Karpas-422 (cell line): ENCODE measurements around the gene GNAQ. TPM values are rescaled to one million over a fixed set of nuclear protein-coding genes. Genes with fewer than 3 reads are reported as not detected.

Source experiments
- DNase-seq: peaks from one replicate; pipeline ENCODE4 v3.0.0-alpha.2; 2015
- H2AFZ ChIP-seq: fragments of 200-600 bp; sonication (generic); 2 replicates; pipeline ENCODE4 v1.6.1; 2014; ENCODE audit warnings: antibody characterized with exemption, low read length, mixed read lengths
- H3K27ac ChIP-seq: fragments of 200-600 bp; sonication (generic); 2 replicates; pipeline ENCODE4 v1.5.1; 2014; ENCODE audit warnings: mild to moderate bottlenecking, low read length, moderate library complexity
- H3K27me3 ChIP-seq: fragments of 200-600 bp; sonication (generic); 2 replicates; pipeline ENCODE4 v1.6.1; 2014; ENCODE audit warnings: low read length, mixed read lengths
- H3K36me3 ChIP-seq: fragments of 200-600 bp; sonication (generic); 2 replicates; pipeline ENCODE4 v1.6.1; 2014; ENCODE audit warnings: low read length, mixed read lengths; ENCODE audit not compliant: insufficient read depth
- H3K4me1 ChIP-seq: fragments of 200-600 bp; sonication (generic); 2 replicates; pipeline ENCODE4 v1.6.1; 2014; ENCODE audit warnings: mild to moderate bottlenecking, low read length, mixed read lengths
- H3K4me2 ChIP-seq: fragments of 200-600 bp; sonication (generic); 2 replicates; pipeline ENCODE4 v1.6.1; 2014; ENCODE audit warnings: low read length, low read depth, mild to moderate bottlenecking; ENCODE audit not compliant: poor library complexity, severe bottlenecking
- H3K4me3 ChIP-seq: fragments of 200-600 bp; sonication (generic); 2 replicates; pipeline ENCODE4 v1.5.1; 2014; ENCODE audit warnings: mild to moderate bottlenecking, antibody characterized with exemption, low read length, mixed read lengths
- H3K79me2 ChIP-seq: fragments of 200-600 bp; sonication (generic); 2 replicates; pipeline ENCODE4 v1.6.1; 2014; ENCODE audit warnings: mild to moderate bottlenecking, low read length, mixed read lengths
- H3K9ac ChIP-seq: fragments of 200-600 bp; sonication (generic); 2 replicates; pipeline ENCODE4 v1.6.0; 2014; ENCODE audit warnings: low read length
- H3K9me2 ChIP-seq: fragments of 200-600 bp; sonication (generic), shearing (Covaris generic); replicated peaks from 2 replicates; pipeline ENCODE4 v1.6.0; 2014; ENCODE audit warnings: mild to moderate bottlenecking, low read length, moderate library complexity; ENCODE audit not compliant: insufficient read depth
- H3K9me3 ChIP-seq: fragments of 300-700, 200-600 bp; sonication (generic); 2 replicates; pipeline ENCODE4 v1.6.1; 2014; ENCODE audit warnings: low read length, mixed read lengths
- H4K20me1 ChIP-seq: fragments of 200-600 bp; sonication (generic); 2 replicates; pipeline ENCODE4 v1.6.1; 2014; ENCODE audit warnings: mild to moderate bottlenecking, antibody characterized with exemption, low read length, low read depth; ENCODE audit not compliant: insufficient read depth
- total RNA-seq: library from RNA; depleted of rRNA; stranded (reverse); fragments of >200 nt; shearing (Covaris generic); gene quantifications from 2 replicates; pipeline ENCODE4 v1.2.3, GENCODE V29; 2014; ENCODE audit warnings: low replicate concordance

GNAQ gene
- total RNA-seq, 1 experiment from 2014 or later: not detected

DNA sequence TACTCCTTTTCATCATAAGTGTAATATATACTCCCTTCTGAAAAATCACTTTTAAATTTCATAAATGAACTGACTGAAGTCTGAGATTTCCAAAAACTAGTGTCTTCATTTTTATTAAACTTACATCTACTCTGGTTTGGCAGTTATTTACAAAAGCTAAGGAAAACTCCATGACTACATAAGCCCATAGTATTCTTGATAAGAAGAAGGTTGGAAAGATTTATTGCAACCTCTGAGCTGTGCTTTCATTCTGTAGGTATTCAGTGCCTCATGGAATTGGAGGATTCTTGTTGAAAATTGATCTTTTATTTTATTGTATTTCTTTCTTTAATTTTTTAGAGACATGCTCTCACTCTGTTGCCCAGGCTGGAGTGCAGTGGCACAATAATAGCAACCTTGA is 41.7 kb downstream of the GNAQ start:
- no peak overlapping the region for H2AFZ ChIP-seq
- H3K36me3 ChIP-seq: no peaks in the 10 kb centered on the region
- H3K4me1 ChIP-seq: peaks cover 9% of the 10 kb centered on the region
- H3K79me2 ChIP-seq: no peaks in the 10 kb centered on the region
- no peaks in the 10 kb centered on the region for H3K27me3 ChIP-seq
- H4K20me1 ChIP-seq: no peaks in the 10 kb centered on the region
- no peak overlapping the region for H3K4me3 ChIP-seq
- H3K9ac ChIP-seq: no peak overlapping the region
- DNase-seq: no peak
- H3K27ac ChIP-seq: no peak overlapping the region
- H3K9me2 ChIP-seq: no peaks in the 10 kb centered on the region
- H3K4me2 ChIP-seq: no peak overlapping the region
- no peaks in the 10 kb centered on the region for H3K9me3 ChIP-seq

DNA sequence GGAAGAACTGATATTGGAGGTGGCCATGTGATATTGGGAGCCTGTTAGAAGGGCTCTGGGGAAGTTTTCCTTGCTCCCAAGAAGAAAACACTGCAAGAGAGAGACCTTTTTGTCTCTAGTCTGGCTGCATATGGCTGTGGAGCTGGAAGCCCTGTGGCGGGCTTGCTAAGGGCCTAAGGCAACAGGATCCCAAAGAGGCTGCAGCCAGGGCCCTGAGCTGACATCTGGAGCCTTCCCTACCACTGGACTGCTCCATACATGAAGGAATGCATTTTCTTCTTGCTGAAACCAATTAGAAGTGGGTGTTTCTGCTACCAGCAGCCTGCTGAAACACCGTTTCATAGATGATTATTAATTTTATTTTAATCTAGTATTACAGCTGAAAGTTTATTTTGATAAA is 42.2 kb downstream of the GNAQ start:
- no peak for DNase-seq
- no peaks in the 10 kb centered on the region for H3K9me3 ChIP-seq
- H2AFZ ChIP-seq: no peak overlapping the region
- H3K9ac ChIP-seq: no peak overlapping the region
- H3K9me2 ChIP-seq: no peaks in the 10 kb centered on the region
- H3K79me2 ChIP-seq: no peaks in the 10 kb centered on the region
- no peak overlapping the region for H3K4me2 ChIP-seq
- no peaks in the 10 kb centered on the region for H3K36me3 ChIP-seq
- no peaks in the 10 kb centered on the region for H4K20me1 ChIP-seq
- peaks cover 5% of the 10 kb centered on the region for H3K4me1 ChIP-seq
- no peak overlapping the region for H3K4me3 ChIP-seq
- H3K27ac ChIP-seq: no peak overlapping the region
- H3K27me3 ChIP-seq: no peaks in the 10 kb centered on the region

DNA sequence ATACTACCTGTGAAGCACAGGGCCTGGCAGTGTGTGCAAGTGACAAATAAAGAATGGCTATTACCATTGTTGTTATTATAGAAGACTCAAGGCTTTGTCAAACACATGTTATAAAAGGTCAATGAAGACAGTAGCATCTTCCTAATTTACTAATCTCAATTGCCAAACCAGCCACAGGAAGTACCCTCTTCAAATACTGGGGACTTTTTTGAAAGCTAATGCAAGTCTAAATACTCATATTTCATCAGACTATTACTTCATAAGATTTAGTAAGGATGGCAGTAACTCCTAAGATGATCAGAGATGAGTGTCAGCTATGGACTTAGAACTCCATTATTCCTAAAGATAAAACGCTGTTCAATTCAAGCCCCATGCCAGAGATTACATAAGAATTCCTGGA is 43.0 kb downstream of the GNAQ start:
- Histone ChIP-seq H3K4me3 (no peak overlapping the region), H4K20me1 (no peaks in the 10 kb centered on the region), H3K4me1 (no peaks in the 10 kb centered on the region), H2AFZ (no peak overlapping the region), H3K36me3 (no peaks in the 10 kb centered on the region), H3K4me2 (no peak overlapping the region), H3K27ac (no peak overlapping the region), H3K9me2 (no peaks in the 10 kb centered on the region), H3K9ac (no peak overlapping the region), H3K9me3 (no peaks in the 10 kb centered on the region), H3K27me3 (no peaks in the 10 kb centered on the region), H3K79me2 (no peaks in the 10 kb centered on the region)
- DNase-seq: no peak

DNA sequence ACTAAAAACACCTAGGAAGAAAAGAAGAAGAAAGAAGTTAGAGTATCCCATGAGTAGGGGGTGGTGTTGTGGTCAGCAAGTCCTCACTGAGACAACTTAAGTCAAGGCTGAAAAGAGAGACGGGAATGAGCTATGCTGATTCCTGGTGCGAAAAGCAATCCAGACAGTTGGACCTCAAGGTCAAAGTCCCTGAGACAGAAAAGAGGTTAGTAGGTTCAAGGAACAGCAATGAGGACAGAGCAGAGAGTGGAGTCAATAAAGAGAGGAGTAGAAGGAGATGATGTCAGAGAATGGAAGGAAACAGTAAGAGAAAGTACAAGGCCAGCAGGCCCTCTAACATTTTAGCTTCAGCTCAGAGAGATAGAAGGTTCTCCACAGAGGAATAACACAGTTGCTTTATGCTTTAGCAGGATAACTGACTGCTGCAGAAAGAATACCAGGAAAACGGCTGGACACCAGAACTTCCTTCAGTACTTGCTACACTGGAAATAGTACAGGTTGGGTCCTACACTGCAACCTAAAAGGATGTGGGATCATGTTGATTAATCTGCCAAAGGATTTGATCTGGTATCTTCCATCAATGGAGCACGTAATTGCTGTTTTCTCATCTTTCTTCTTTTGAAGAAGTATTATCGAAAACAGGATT is 43.6 kb downstream of the GNAQ start:
- no peaks in the 10 kb centered on the region for H4K20me1 ChIP-seq
- no peaks in the 10 kb centered on the region for H3K9me2 ChIP-seq
- H2AFZ ChIP-seq: no peak overlapping the region
- H3K79me2 ChIP-seq: no peaks in the 10 kb centered on the region
- no peak overlapping the region for H3K4me3 ChIP-seq
- H3K27ac ChIP-seq: no peak overlapping the region
- H3K36me3 ChIP-seq: no peaks in the 10 kb centered on the region
- no peaks in the 10 kb centered on the region for H3K4me1 ChIP-seq
- no peak for DNase-seq
- H3K27me3 ChIP-seq: no peaks in the 10 kb centered on the region
- no peak overlapping the region for H3K9ac ChIP-seq
- no peak overlapping the region for H3K4me2 ChIP-seq
- no peaks in the 10 kb centered on the region for H3K9me3 ChIP-seq

DNA sequence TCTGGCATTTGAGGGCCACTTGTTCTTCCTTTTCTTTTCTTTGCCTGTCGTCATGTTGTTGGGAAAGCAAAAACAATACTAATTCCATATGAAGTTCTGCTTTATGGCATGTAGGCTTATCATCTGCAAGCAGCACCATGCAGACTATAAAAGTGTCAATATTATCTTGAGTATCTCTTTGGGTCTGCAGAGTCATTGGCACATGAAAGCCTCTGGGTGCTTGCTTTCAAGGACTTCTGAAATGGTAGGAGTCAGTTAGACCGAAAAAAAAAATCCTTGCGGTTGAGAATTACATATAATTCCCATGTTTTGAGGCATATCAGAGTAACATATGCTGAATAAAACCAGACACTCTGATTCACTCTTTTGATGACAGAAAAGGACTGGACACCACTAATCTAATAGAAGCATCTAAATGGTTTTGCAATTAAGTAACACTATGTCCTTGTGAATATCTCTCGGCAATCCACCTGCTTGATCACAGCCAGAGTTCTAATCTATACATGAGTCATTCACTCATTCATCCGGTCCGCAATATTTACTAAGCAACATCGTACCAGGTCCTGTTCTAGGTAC is 44.4 kb downstream of the GNAQ start:
- Histone ChIP-seq H4K20me1 (no peaks in the 10 kb centered on the region), H3K79me2 (no peaks in the 10 kb centered on the region), H3K4me2 (no peak overlapping the region), H3K9me3 (no peaks in the 10 kb centered on the region), H3K36me3 (no peaks in the 10 kb centered on the region), H3K4me1 (peaks cover 2% of the 10 kb centered on the region; the same call in 1 of the 2 replicates), H3K9ac (no peak overlapping the region), H2AFZ (no peak overlapping the region), H3K27me3 (no peaks in the 10 kb centered on the region), H3K27ac (no peak overlapping the region), H3K4me3 (no peak overlapping the region), H3K9me2 (no peaks in the 10 kb centered on the region)
- no peak for DNase-seq

DNA sequence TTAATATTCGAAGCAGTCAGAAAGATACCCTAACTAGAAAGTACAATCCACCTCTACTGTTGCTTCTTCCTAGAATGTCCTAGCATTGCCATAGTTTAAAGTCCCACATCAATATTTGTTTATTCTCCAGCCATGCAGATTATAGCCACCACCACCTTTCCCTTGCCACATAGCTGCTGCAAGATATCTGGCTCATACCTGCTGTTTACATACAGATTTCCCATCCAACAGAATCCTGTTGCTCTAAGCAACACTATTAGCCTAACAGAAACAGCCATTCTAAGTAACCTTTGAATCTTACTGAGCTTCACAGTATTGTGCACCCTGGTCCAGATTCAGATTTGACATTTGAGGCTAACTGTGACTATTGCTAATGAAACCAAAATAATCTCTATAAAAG is 45.6 kb downstream of the GNAQ start:
- H3K4me1 ChIP-seq: peaks cover 13% of the 10 kb centered on the region
- no peak overlapping the region for H2AFZ ChIP-seq
- H4K20me1 ChIP-seq: no peaks in the 10 kb centered on the region
- H3K27ac ChIP-seq: no peak overlapping the region
- H3K4me3 ChIP-seq: no peak overlapping the region
- no peak for DNase-seq
- H3K9ac ChIP-seq: no peak overlapping the region
- no peaks in the 10 kb centered on the region for H3K79me2 ChIP-seq
- no peak overlapping the region for H3K4me2 ChIP-seq
- H3K9me3 ChIP-seq: no peaks in the 10 kb centered on the region
- no peaks in the 10 kb centered on the region for H3K27me3 ChIP-seq
- H3K9me2 ChIP-seq: no peaks in the 10 kb centered on the region
- no peaks in the 10 kb centered on the region for H3K36me3 ChIP-seq

DNA sequence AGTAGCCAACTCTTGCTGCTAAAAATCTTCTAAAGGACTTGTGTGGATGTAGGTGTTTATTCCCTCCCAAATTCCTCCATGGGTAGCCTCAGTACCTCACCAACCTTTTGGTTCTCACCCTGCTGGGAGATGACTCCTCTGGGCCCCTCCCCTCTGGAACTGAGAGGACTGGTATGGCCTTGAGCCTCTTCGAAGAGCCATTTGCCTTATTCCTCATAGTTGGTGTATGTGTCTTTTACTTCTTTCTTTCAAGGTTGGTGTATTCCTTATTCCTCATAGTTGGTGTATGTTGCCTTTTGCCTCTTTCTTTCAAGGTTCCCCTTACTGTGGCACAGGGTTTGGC is 48.3 kb downstream of the GNAQ start:
- Histone ChIP-seq H3K4me2 (no peak overlapping the region), H2AFZ (no peak overlapping the region), H3K4me3 (no peak overlapping the region), H3K9me3 (no peaks in the 10 kb centered on the region), H4K20me1 (no peaks in the 10 kb centered on the region), H3K27ac (no peak overlapping the region), H3K9ac (no peak overlapping the region), H3K4me1 (peaks cover 19% of the 10 kb centered on the region), H3K36me3 (no peaks in the 10 kb centered on the region), H3K79me2 (no peaks in the 10 kb centered on the region), H3K27me3 (no peaks in the 10 kb centered on the region), H3K9me2 (no peaks in the 10 kb centered on the region)
- DNase-seq: no peak

DNA sequence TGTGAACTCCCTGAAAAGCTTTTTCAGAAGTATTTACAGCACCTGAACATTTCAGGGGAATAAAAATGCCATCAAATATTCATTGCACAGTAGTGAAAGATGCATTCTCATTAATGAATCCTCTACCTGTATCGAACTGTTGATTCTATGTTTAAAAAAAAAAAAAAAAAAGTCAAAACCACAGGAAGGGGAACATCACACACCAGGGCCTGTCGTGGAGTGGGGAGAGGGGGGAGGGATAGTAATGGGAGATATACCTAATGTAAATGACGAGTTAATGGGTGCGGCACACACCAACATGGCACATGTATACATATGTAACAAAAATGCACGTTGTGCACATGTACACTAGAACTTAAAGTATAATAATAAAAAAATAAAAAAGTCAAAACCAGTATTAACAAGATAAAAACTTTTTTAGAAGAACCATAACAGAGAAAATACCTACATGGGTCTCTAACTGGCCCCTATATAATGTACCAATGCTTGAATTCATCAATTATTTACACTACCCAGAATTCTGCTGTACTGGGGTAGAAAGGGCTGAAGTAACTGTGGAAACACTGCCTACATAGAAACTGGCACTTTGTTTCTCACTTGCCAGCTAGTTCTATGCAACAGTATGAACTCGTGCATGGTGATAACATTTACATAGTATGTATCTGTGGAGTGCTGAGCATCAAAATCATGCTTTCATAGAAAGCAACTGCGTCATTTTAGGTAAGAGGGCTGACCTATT is 48.9 kb downstream of the GNAQ start:
- no peaks in the 10 kb centered on the region for H3K79me2 ChIP-seq
- H3K4me2 ChIP-seq: no peak overlapping the region
- H3K4me1 ChIP-seq: peaks cover 19% of the 10 kb centered on the region
- H3K9me2 ChIP-seq: no peaks in the 10 kb centered on the region
- no peak overlapping the region for H3K4me3 ChIP-seq
- H3K27me3 ChIP-seq: no peaks in the 10 kb centered on the region
- H3K9me3 ChIP-seq: no peaks in the 10 kb centered on the region
- no peaks in the 10 kb centered on the region for H3K36me3 ChIP-seq
- no peak overlapping the region for H3K27ac ChIP-seq
- H2AFZ ChIP-seq: no peak overlapping the region
- H4K20me1 ChIP-seq: no peaks in the 10 kb centered on the region
- H3K9ac ChIP-seq: no peak overlapping the region
- no peak for DNase-seq
